ENCODE measurements around the gene RFX8.
"Not testable (repeated sequence)": the region's sequence is repeated elsewhere in the genome, so short reads cannot be mapped to it uniquely, and the experiment has no call there.

RFX8 gene

GRCh38 chr2:101463911-101464641 lies 10.8 kb downstream of the RFX8 start:
- no peak for DNase-seq (ENCODE audit: insufficient read length, low spot score)
- no peak for FAIRE-seq
- no peak for TF ChIP-seq CTCF (IDR thresholded peaks at IDR 0.05; ENCODE audit: insufficient read depth, missing control alignments)

DNA sequence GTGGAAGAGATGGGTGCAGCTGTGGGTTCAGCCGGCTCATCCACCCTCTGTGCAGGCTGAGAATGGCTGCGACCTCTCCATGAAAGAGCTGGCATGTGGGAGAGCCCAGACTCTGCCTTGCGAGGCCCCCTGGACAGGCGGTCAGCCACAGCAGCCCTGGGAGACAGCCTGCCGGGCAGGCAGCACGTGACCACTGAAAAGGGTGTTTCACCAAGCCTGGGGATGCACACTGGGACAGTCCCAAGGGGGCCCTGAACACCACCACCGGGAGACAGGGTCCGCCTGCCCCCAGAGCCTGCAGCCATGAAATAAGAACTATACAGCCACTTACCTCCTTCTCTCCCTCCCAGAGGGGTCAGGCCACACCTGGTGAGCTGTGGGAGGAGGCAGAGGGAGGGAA lies 11.5 kb downstream of the RFX8 start:
- no peak for TF ChIP-seq CTCF (IDR thresholded peaks at IDR 0.05; ENCODE audit: insufficient read depth, missing control alignments)
- FAIRE-seq: no peak
- no peak for DNase-seq (ENCODE audit: insufficient read length, low spot score)

- DNase-seq (ENCODE audit: insufficient read length, low spot score) (no peak), FAIRE-seq (no peak)
- no peak for TF ChIP-seq CTCF (IDR thresholded peaks at IDR 0.05; ENCODE audit: insufficient read depth, missing control alignments)
Observed at GRCh38 chr2:101461381-101461780, 13.5 kb downstream of the RFX8 start.

DNA sequence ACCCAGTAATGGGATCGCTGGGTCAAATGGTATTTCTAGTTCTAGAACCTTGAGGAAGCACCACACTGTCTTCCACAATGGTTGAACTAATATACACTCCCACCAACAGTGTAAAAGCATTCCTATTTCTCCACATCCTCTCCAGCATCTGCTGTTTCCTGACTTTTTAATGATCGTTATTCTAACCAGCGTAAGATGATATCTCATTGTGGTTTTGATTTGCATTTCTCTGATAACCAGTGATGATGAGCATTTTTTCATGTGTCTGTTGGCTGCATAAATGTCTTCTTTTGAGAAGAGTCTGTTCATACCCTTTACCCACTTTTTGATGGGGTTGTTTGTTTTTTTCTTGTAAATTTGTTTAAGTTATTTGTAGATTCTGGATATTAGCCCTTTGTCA lies 20.5 kb downstream of the RFX8 start:
- DNase-seq (ENCODE audit: insufficient read length, low spot score); FAIRE-seq: not testable (repeated sequence)

DNA sequence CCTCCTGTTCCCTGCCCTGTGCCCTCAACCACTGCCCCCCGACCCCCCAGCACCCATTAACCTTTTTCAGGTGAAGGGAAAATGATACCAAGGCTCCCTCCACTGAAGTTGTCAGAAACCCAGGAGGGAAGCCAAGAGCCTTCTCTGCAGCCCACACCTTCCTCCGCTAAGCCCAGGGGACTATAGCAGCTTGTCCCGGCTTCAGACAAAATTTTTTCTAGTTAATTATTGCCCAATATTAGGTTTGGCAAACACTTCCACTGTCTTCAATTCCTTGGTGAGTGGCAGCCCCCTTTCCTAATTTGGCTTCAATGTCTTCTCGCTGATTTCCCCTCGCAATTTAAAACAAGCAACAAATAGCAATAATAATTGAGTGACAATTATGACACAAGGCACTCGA lies 23.9 kb downstream of the RFX8 start:
- DNase-seq (ENCODE audit: insufficient read length, low spot score): no peak
- no peak for TF ChIP-seq CTCF (IDR thresholded peaks at IDR 0.05; ENCODE audit: insufficient read depth, missing control alignments)
- FAIRE-seq: no peak

DNA sequence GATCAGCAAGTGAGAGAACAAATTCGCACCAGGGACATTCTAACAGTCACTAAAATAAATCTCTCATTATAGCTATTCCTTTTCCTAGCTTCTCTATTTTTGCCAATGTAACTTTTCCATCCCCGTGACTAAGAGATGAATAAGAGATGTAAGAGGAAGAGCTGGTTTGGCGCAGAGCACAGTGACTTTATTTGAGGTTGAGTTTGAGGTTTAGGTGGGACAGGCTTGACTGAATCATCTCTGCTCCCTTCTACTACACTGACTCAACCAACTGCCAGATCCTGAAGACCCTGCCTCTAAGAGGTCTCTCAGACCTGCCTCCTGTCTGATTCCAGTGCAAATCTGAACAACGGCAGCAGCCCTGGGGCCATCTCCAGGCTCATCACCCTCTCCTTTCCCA lies 28.0 kb downstream of the RFX8 start:
- no peak for TF ChIP-seq CTCF (IDR thresholded peaks at IDR 0.05; ENCODE audit: insufficient read depth, missing control alignments)
- DNase-seq (ENCODE audit: insufficient read length, low spot score): no peak
- FAIRE-seq: no peak

DNA sequence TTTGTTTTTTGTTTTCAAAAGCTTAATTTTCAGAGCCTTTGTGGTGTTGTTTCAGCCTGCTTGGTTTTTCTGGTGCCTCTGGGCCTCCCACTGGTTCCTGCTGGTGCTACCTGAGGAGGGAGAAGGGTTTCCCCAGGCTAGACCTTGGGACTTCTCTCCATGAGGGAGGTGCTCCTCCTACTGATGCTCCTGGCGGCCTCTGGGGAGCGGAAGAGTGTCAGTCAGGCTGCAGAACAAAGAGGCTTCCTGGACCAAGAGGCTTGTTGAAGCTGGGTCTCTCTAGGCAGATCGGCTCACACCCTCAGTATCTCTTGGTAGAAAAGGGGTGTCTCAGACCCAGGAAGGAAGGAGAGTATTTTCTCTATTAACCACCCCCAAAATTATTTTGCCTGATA lies 32.2 kb downstream of the RFX8 start:
- TF ChIP-seq CTCF (IDR thresholded peaks at IDR 0.05; ENCODE audit: insufficient read depth, missing control alignments): no peak
- DNase-seq (ENCODE audit: insufficient read length, low spot score) (no peak), FAIRE-seq (no peak)

Measured in D721Med (cell line).